WI38 (cell line): ENCODE data around the gene E2F1.

Source experiments
- H3K4me3 ChIP-seq: 2 replicates; pipeline ENCODE4 v1.5.1; 2011; ENCODE audit warnings: low read depth, mild to moderate bottlenecking, control low read depth, low read length
- TF ChIP-seq, protein P1 (sequence below): IDR thresholded peaks from 2 replicates; pipeline ENCODE4 v1.5.1; 2012; ENCODE audit warnings: low read depth, mild to moderate bottlenecking, control low read depth, low read length

The E2F1 gene

GRCh38 chr20:33719989-33720709, 34.0 kb upstream of the E2F1 start, which contains the start of gene PXMP4:
Gene PXMP4, minus strand, starts transcription at chr20:33720310. Its CDS starts 103 bp downstream, at chr20:33720207.
- TF ChIP-seq, protein P1, sequence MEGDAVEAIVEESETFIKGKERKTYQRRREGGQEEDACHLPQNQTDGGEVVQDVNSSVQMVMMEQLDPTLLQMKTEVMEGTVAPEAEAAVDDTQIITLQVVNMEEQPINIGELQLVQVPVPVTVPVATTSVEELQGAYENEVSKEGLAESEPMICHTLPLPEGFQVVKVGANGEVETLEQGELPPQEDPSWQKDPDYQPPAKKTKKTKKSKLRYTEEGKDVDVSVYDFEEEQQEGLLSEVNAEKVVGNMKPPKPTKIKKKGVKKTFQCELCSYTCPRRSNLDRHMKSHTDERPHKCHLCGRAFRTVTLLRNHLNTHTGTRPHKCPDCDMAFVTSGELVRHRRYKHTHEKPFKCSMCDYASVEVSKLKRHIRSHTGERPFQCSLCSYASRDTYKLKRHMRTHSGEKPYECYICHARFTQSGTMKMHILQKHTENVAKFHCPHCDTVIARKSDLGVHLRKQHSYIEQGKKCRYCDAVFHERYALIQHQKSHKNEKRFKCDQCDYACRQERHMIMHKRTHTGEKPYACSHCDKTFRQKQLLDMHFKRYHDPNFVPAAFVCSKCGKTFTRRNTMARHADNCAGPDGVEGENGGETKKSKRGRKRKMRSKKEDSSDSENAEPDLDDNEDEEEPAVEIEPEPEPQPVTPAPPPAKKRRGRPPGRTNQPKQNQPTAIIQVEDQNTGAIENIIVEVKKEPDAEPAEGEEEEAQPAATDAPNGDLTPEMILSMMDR: no peak
- peak within 1 kb of the TSS; percentile 80 for H3K4me3 ChIP-seq

DNA sequence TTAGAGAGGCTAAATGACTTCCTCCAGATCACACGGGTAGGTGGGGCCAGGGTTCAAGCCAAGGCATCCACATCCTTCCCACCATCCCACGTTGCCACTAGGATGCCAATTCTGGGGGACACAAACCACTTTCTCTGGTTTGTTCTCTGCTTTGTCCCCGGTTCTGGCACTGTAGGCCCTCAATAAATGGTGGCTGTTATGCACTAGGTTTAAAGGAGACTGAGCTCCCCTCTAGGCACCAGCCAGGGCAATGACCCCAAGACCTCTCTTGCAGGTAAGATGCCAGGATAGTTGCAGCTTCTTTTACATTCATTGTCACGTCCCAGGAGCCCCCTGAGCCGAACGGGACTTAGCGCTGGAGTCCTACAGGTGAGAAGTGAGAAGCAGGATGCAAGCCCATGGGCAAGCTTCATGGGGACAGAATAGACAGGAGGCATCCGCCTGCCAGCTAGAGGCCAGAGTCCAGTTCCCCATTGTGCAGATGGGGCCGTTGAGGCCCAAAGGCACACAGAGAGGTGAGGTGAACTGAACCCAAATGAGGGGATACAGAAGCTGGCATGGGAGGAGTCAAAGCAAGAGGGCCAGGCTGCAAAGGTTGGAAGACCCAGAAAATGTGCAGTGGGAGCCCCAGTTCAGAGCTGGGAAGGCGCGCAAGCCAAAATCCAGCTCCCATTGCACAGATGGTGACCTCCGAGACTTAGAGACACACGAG, 33.2 kb upstream of the E2F1 start:
- H3K4me3 ChIP-seq: peak overlapping the region; percentile 80
- TF ChIP-seq, protein P1: no peak

DNA sequence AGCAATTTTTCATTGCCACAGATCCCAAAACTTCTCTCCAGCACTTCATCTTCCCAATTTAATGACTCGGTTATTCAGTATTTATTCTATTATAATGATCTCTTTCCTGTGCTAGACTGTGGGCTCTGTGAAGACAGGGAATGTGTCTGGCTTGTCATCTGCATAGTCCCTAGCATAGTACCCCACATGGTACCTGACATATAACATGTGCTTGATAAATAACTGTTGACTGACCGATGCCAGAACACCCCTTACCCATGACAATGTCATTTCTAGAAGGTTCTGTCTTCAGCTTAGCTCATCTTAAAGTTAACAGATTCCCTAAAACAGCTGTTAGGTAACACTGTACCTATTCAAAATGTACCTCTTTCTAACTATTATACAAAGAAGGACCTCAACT, 30.3 kb upstream of the E2F1 start:
- TF ChIP-seq, protein P1: no peak
- H3K4me3 ChIP-seq: no peak overlapping the region

DNA sequence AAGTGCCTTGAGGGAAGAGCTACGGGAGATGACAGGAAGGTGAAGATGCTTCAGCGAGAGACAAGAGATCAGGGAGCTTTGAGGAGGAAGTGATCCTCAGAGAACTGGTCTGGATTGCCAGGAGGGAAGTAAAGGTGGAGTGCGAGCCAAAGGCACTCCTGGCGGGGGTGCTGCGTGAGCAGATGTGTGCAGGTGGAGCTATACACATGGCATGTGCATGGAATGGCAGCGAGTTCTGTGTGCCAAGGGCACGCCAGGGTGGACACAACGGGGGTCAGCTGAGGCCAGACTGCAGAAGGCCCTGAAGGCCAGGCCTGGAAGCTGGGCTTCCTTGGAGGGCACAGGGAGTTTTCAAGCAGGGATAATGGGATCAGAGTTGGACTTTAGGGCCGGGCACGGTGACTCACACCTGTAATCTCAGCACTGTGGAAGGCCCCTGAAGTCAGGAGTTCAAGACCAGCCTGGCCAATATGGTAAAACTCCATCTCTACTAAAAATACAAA, 27.7 kb upstream of the E2F1 start:
- TF ChIP-seq, protein P1: no peak

DNA sequence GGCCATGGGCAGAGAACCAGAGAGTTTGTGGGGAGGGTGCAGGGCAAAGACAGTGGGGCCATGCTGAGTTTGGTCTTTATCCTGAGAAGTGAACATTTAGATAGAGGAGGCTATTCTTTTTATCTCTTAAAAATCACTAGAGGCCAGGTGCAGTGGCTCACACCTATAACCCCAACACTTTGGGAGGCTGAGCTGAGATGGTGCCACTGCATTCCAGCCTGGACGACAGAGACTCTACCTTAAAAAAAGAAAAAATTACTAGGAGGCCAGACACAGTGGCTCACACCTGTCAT, 25.2 kb upstream of the E2F1 start:
- TF ChIP-seq, protein P1: no peak
- H3K4me3 ChIP-seq: no peak overlapping the region

More for the DNA sequence above, 27.7 kb upstream of the E2F1 start:
- no peak overlapping the region for H3K4me3 ChIP-seq

DNA sequence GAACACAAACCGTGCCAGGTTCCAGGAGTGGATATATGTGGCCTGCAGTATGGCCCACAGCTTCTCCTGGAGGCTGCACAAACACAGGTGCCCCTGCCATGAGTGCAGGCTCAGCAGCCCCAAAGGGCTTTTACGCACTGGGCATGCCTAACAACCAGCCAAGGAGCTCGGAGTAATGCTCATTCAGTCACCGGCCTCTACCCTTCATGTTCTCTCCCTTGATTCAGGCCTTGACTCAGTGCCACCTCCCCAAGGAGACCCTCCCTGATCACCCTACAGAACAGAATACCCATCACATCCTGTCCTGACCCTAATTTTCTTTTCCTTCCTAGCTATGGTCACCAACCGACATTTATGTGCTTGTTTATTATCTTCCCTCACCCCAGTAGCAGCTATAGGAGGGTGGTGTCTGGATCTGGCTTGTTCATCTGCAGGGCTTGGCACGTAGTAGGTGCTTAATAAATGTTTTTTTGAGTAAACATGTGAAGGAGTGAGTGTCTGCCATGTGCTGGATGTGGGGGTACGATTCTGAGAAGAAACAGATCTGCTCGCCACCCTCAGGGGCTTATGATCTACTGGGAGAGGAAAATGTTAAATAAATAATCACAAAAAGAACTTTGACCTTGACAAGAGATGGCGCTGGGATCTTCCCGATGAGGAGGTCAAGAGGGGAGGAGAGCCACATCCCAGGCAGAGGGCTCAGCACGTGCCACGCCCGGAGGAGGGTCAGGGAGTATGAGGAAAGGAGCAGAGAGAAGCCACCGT, 24.7 kb upstream of the E2F1 start:
- TF ChIP-seq, protein P1: no peak
- no peak overlapping the region for H3K4me3 ChIP-seq
